Transverse colon (tissue), 4 donors: Measurements from ENCODE around the gene DPF3. TPM values are rescaled to one million over a fixed set of nuclear protein-coding genes. Genes with fewer than 3 reads are reported as not detected.

Experiments used
- DNase-seq: peaks from one replicate; pipeline ENCODE4 v3.0.0-alpha.2; 2019
- H3K27ac ChIP-seq, 4 donors: fragments of 200-600 bp; sonication (generic); 2 replicates each; pipeline ENCODE4 v1.5.1; 2016 to 2018; ENCODE audit warnings: inconsistent platforms in 4 of 4
- H3K27me3 ChIP-seq: fragments of 200-600 bp; sonication (generic); 2 replicates; pipeline ENCODE4 v1.5.1; 2017; ENCODE audit warnings: inconsistent platforms
- H3K36me3 ChIP-seq, 4 donors: fragments of 200-600 bp; sonication (generic); 2 replicates each; pipeline ENCODE4 v1.5.1; 2017 to 2019; ENCODE audit warnings: inconsistent platforms in 4 of 4
- H3K4me1 ChIP-seq, 4 donors: fragments of 200-600 bp; sonication (generic); 2 replicates each; pipeline ENCODE4 v1.5.1; 2017 to 2020; ENCODE audit warnings: inconsistent platforms in 4 of 4
- H3K4me3 ChIP-seq, 4 donors: fragments of 200-600 bp; sonication (generic); 1 replicate in 1 of 4; 2 replicates in 3 of 4; pipeline versions ENCODE4 v1.5.1 to v1.6.1; 2017 to 2019; ENCODE audit warnings: inconsistent platforms in 4 of 4
- H3K9me3 ChIP-seq, 2 donors: fragments of 200-600 bp; sonication (generic); 2 replicates each; pipeline ENCODE4 v1.5.1; 2017 to 2019; ENCODE audit warnings: inconsistent platforms in 2 of 2
- CTCF ChIP-seq, 5 experiments: fragments of 200-600 bp in 3 of 5; fragments of 450-650 bp in 2 of 5; sonication (generic) in 3 of 5; IDR thresholded peaks; 1 replicate in 2 of 5; 2 replicates in 3 of 5; pipeline ENCODE4 v1.5.1; 2016 to 2017; ENCODE audit warnings: antibody characterized with exemption in 5 of 5, inconsistent platforms in 3 of 5, mild to moderate bottlenecking in 2 of 5, moderate library complexity in 1 of 5
- EP300 ChIP-seq: sonication (generic); formaldehyde crosslinking; IDR thresholded peaks from one replicate; pipeline ENCODE4 v1.6.1; 2017; ENCODE audit warnings: antibody characterized with exemption, low read depth
- POLR2A ChIP-seq: fragments of 450-650 bp; IDR thresholded peaks from one replicate; pipeline ENCODE4 v1.6.1; 2016; ENCODE audit warnings: antibody characterized with exemption, mild to moderate bottlenecking, moderate library complexity
- POLR2AphosphoS5 ChIP-seq, 3 donors: sonication (generic); formaldehyde crosslinking; IDR thresholded peaks; one replicate each; pipeline ENCODE4 v1.6.1; 2016; ENCODE audit warnings: antibody characterized with exemption in 3 of 3
- WGBS, 2 donors: methylation state at CpG; one replicate each; pipeline ENCODE4 v1.1.5; 2018; ENCODE audit warnings: low coverage in 1 of 2; 5-methylcytosine and 5-hydroxymethylcytosine counted together
- in situ Hi-C, 4 donors: fragments of 200-750 bp; cut with MboI; loops; one replicate each; pipeline versions ENCODE4 v1.15.0 to v1.15.1; 2017; ENCODE audit warnings: low sequenced_read_pairs in 3 of 4, low pct_ligation_motif_present in 1 of 4, low pct_unique_long_range_greater_than_20kb in 1 of 4
- intact Hi-C: fragments of 100-400 bp; cut with DNase I; formaldehyde crosslinking; loops from one replicate; pipeline ENCODE4 v1.15.1; 2023; ENCODE audit warnings: low total_unique reads
- total RNA-seq, 4 donors: library from RNA; depleted of rRNA; stranded (reverse); fragments of >200 nt; gene quantifications; one replicate each; pipeline ENCODE4 v1.1.0, GENCODE V29; 2016

The DPF3 gene
- total RNA-seq, 4 donors from 2014 or later, result 7.1 to 23.5 (median 10.9) TPM

GRCh38 chr14:72731252-72732020 lies 162.5 kb downstream of the DPF3 start:
- no peak for TF ChIP-seq POLR2AphosphoS5 (IDR thresholded peaks at IDR 0.05)
- TF ChIP-seq EP300, result no peak
- no peak for TF ChIP-seq CTCF (IDR thresholded peaks at IDR 0.05)
- no peak for TF ChIP-seq POLR2A
- no peaks in the 10 kb centered on the region for H3K9me3 ChIP-seq
- no peak for DNase-seq
- intact Hi-C loops, result no loop called here
- no peaks in the 10 kb centered on the region for H3K4me1 ChIP-seq
- H3K27ac ChIP-seq, result no peak overlapping the region
- H3K36me3 ChIP-seq, result no peaks in the 10 kb centered on the region
- 80 to 95% methylated on average over 7 to 18 of the region's 18 CpGs for WGBS, 2 donors
- no peak overlapping the region for H3K4me3 ChIP-seq
- H3K27me3 ChIP-seq, result no peaks in the 10 kb centered on the region
- in situ Hi-C loops, result no loop called here

GRCh38 chr14:72730468-72730867 lies 163.4 kb downstream of the DPF3 start:
- Histone ChIP-seq H3K27me3 (no peaks in the 10 kb centered on the region), H3K4me1 (no peaks in the 10 kb centered on the region), H3K4me3 (no peak overlapping the region), H3K9me3 (no peaks in the 10 kb centered on the region), H3K36me3 (no peaks in the 10 kb centered on the region), H3K27ac (no peak overlapping the region)
- in situ Hi-C loops (no loop called here), intact Hi-C loops (no loop called here)
- DNase-seq, result no peak
- 94 to 96% methylated on average over 4 of the region's 4 CpGs for WGBS, 2 donors
- TF ChIP-seq POLR2A (no peak), CTCF (IDR thresholded peaks at IDR 0.05) (no peak), EP300 (no peak), POLR2AphosphoS5 (IDR thresholded peaks at IDR 0.05) (no peak)

- WGBS, 2 donors, result 50 to 61% methylated on average over 4 to 9 of the region's 9 CpGs
- in situ Hi-C loops, result no loop called here
- Histone ChIP-seq H3K4me3 (no peak overlapping the region), H3K36me3 (no peaks in the 10 kb centered on the region), H3K27me3 (no peaks in the 10 kb centered on the region), H3K9me3 (no peaks in the 10 kb centered on the region), H3K27ac (no peak overlapping the region), H3K4me1 (peaks cover 0 to 3% (median 0%) of the 10 kb centered on the region in 4 donors)
- TF ChIP-seq POLR2A, result no peak
- no peak for TF ChIP-seq CTCF (IDR thresholded peaks at IDR 0.05)
- no peak for TF ChIP-seq POLR2AphosphoS5 (IDR thresholded peaks at IDR 0.05)
- no peak for TF ChIP-seq EP300
- no peak for DNase-seq
- intact Hi-C loops, result no loop called here
Observed at GRCh38 chr14:72726444-72726843, 167.5 kb downstream of the DPF3 start.

- TF ChIP-seq CTCF (IDR thresholded peaks at IDR 0.05) (no peak), POLR2A (no peak), POLR2AphosphoS5 (IDR thresholded peaks at IDR 0.05) (no peak), EP300 (no peak)
- intact Hi-C loops, result no loop called here
- peaks cover 0 to 3% (median 0%) of the 10 kb centered on the region in 4 donors for H3K4me1 ChIP-seq
- DNase-seq, result no peak
- no peak overlapping the region for H3K4me3 ChIP-seq
- in situ Hi-C loops, result no loop called here
- H3K27ac ChIP-seq, result no peak overlapping the region
- H3K36me3 ChIP-seq, result no peaks in the 10 kb centered on the region
- WGBS, 2 donors, result 63 to 69% methylated on average over 6 of the region's 6 CpGs
- no peaks in the 10 kb centered on the region for H3K27me3 ChIP-seq
- no peaks in the 10 kb centered on the region for H3K9me3 ChIP-seq
Observed at GRCh38 chr14:72723858-72724530, 169.9 kb downstream of the DPF3 start.
